K562 (cell line): Measurements from ENCODE around the gene IL2RG. TPM values are rescaled to one million over a fixed set of nuclear protein-coding genes. Genes with fewer than 3 reads are reported as not detected.
A peak's percentile ranks its signal among the peaks of the same experiment; 100 is the strongest.

Experiments used
- BDP1 ChIP-seq: IDR thresholded peaks from 3 replicates; pipeline ENCODE4 v1.6.1; 2011; ENCODE audit not compliant: insufficient read length, insufficient read depth
- ETV1 ChIP-seq: fragments of 450-650 bp; conservative IDR thresholded peaks from 2 replicates; pipeline ENCODE4 v1.6.1; 2016; ENCODE audit warnings: missing genetic modification characterization, control low read depth, low read depth, missing compliant biosample characterization
- HDAC2 ChIP-seq: fragments of 450-650 bp; IDR thresholded peaks from 2 replicates; pipeline ENCODE4 v1.6.1; 2016; ENCODE audit warnings: mild to moderate bottlenecking
- KLF1 ChIP-seq: fragments of 450-650 bp; IDR thresholded peaks from 2 replicates; pipeline ENCODE4 v1.6.1; 2016; ENCODE audit warnings: missing genetic modification characterization, missing compliant biosample characterization
- NBN ChIP-seq: fragments of 450-650 bp; IDR thresholded peaks from 2 replicates; pipeline ENCODE4 v1.6.1; 2016; ENCODE audit warnings: low read depth, mild to moderate bottlenecking
- NR2C2 ChIP-seq, 2 experiments: fragments of 200-800 bp in 1 of 2; sonication (Bioruptor generic) in 1 of 2; sonication (generic) in 1 of 2; formaldehyde crosslinking in 1 of 2; IDR thresholded peaks; 2 replicates each; pipeline versions ENCODE4 v1.6.1 to v1.8.0; 2016 to 2022; ENCODE audit warnings: mild to moderate bottlenecking in 1 of 2, missing compliant biosample characterization in 1 of 2, missing genetic modification characterization in 1 of 2, missing genetic modification reagents in 1 of 2
- RNF2 ChIP-seq: sonication (generic); IDR thresholded peaks from 2 replicates; pipeline ENCODE4 v1.6.1; 2016
- SMARCE1 ChIP-seq: fragments of 450-650 bp; IDR thresholded peaks from 2 replicates; pipeline ENCODE4 v1.7.1; 2016; ENCODE audit warnings: mild to moderate bottlenecking
- SUPT5H ChIP-seq: fragments of 450-650 bp; IDR thresholded peaks from 2 replicates; pipeline ENCODE4 v1.6.1; 2016
- TAF1 ChIP-seq: IDR thresholded peaks from 2 replicates; pipeline ENCODE4 v1.6.1; 2011; ENCODE audit warnings: mild to moderate bottlenecking, low read length, moderate library complexity; ENCODE audit not compliant: insufficient read depth, control insufficient read depth, severe bottlenecking; ENCODE audit errors: extremely low read depth
- TAL1 ChIP-seq: fragments of 450-650 bp; IDR thresholded peaks from 2 replicates; pipeline ENCODE4 v1.6.1; 2016; ENCODE audit warnings: mild to moderate bottlenecking
- TEAD4 ChIP-seq, 2 experiments: sonication (generic) in 1 of 2; formaldehyde crosslinking in 1 of 2; IDR thresholded peaks; 2 replicates each; pipeline versions ENCODE4 v1.6.1 to v1.8.0; 2012 to 2022; ENCODE audit warnings: borderline replicate concordance in 1 of 2, inconsistent platforms in 1 of 2, low read length in 1 of 2, mild to moderate bottlenecking in 1 of 2, missing genetic modification reagents in 1 of 2
- polyA plus RNA-seq, 8 experiments: library from polyadenylated mRNA; depleted of rRNA in 4 of 8; stranded (reverse) in 5 of 8; unstranded in 3 of 8; fragments of >200 nt; fragmentation: Nextera tagmentation in 2 of 8; fragmentation: Illumina TruSeq in 1 of 8; extraction: Ambion mirVana in 2 of 8; extraction: Trizol in 1 of 8; gene quantifications; 2 replicates each; pipeline versions ENCODE4 v1.2.1 to v1.2.3, GENCODE V29; 2011 to 2014; ENCODE audit warnings: inconsistent platforms in 1 of 8, missing spikeins in 1 of 8
- total RNA-seq, 7 experiments: library from RNA; depleted of rRNA in 6 of 7; stranded (reverse); fragments of >200 nt in 6 of 7; fragmentation: Illumina TruSeq in 2 of 7; extraction: Trizol in 2 of 7; gene quantifications; 2 replicates each; pipeline versions ENCODE4 v1.2.1 to v1.2.3, GENCODE V29; 2011 to 2021; ENCODE audit warnings: low replicate concordance in 1 of 7
- TF ChIP-seq, protein P1 (sequence below): fragments of 250-450 bp; sonication (Bioruptor Pico); IDR thresholded peaks from 2 replicates; pipeline ENCODE4 v1.4.0; 2020
- TF ChIP-seq, protein P2 (sequence below): fragments of 250-450 bp; sonication (Bioruptor Pico); IDR thresholded peaks from 2 replicates; pipeline ENCODE4 v1.8.0; 2022; ENCODE audit warnings: inconsistent platforms
- TF ChIP-seq, protein P3 (sequence below): fragments of 450-650 bp; IDR thresholded peaks from 2 replicates; pipeline ENCODE4 v1.6.1; 2017; ENCODE audit warnings: antibody characterized with exemption, mild to moderate bottlenecking

IL2RG gene
- total and polyA plus RNA-seq, 9 of the 15 experiments (the other 6 are each of a cell fraction or from before 2014, with no cell fraction given): 5.5 to 55.4 (median 19.7) TPM

DNA sequence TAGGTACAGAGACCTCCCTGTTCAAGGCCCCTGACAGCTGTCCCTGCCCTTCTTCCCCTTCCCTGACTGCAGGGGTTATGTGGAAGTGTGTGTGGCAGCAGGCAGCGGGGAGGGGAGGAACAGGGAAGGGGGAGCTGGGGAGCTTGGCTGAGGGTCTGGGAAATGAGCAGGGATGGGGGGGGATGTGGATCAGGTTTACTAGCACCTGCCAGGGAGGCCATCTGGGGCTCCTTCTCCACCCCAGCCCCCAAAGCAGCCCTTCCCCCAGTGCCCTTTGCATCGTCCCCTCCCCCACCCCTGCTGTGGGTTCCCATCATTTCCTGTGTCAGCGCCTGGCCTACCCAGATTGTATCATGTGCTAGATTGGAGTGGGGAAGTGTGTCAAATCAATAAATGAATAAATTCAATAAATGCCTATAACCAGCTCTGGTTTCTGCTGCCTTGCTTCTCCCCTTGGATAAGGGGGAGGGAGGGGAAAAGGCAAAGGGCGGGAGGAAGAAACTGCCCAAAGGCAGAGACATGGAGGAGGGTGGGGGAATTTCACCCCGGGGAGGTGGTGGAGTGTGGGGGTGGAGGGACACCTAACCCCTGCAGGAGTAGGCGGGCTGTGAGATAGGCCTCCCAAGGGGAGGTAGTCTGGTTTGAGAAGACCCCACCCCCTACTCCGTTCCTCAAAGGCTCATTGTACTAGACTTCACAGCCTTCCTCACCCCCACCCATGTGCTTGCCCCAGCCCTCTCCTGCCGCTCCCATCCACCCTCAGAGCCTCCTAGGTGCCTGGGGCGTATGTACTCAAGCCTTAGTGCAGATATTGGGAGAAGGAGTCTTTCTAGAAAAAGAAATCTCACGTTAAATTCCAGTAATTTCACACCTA lies 8.0 kb downstream of the IL2RG start (continued):
- TF ChIP-seq HDAC2 (0 out of 2 replicates have a peak, but pooled peaks have one; percentile 42), TAL1 (peak; percentile 20; the same call in 1 of the 2 replicates), SMARCE1 (peak; percentile 53; the same call in 1 of the 2 replicates), NBN (0 out of 2 replicates have a peak, but pooled peaks have one; percentile 26), SUPT5H (peak; percentile 53), RNF2 (peak; percentile 72; the same call in 1 of the 2 replicates), TEAD4 (IDR thresholded peaks at IDR 0.05; ENCODE audit: low read length) (peak; percentile 49; the same call in 1 of the 2 replicates), TEAD4 (CRISPR knock-in tag; IDR thresholded peaks at IDR 0.05; ENCODE audit: borderline replicate concordance) (no peak), KLF1 (tag) (no peak), NR2C2 (CRISPR knock-in tag; IDR thresholded peaks at IDR 0.05) (no peak), NR2C2 (tag; IDR thresholded peaks at IDR 0.05) (peak; percentile 69), BDP1 (no peak), TAF1 (peak; percentile 69), ETV1 (tag) (peak; percentile 73)
- TF ChIP-seq, protein P1, sequence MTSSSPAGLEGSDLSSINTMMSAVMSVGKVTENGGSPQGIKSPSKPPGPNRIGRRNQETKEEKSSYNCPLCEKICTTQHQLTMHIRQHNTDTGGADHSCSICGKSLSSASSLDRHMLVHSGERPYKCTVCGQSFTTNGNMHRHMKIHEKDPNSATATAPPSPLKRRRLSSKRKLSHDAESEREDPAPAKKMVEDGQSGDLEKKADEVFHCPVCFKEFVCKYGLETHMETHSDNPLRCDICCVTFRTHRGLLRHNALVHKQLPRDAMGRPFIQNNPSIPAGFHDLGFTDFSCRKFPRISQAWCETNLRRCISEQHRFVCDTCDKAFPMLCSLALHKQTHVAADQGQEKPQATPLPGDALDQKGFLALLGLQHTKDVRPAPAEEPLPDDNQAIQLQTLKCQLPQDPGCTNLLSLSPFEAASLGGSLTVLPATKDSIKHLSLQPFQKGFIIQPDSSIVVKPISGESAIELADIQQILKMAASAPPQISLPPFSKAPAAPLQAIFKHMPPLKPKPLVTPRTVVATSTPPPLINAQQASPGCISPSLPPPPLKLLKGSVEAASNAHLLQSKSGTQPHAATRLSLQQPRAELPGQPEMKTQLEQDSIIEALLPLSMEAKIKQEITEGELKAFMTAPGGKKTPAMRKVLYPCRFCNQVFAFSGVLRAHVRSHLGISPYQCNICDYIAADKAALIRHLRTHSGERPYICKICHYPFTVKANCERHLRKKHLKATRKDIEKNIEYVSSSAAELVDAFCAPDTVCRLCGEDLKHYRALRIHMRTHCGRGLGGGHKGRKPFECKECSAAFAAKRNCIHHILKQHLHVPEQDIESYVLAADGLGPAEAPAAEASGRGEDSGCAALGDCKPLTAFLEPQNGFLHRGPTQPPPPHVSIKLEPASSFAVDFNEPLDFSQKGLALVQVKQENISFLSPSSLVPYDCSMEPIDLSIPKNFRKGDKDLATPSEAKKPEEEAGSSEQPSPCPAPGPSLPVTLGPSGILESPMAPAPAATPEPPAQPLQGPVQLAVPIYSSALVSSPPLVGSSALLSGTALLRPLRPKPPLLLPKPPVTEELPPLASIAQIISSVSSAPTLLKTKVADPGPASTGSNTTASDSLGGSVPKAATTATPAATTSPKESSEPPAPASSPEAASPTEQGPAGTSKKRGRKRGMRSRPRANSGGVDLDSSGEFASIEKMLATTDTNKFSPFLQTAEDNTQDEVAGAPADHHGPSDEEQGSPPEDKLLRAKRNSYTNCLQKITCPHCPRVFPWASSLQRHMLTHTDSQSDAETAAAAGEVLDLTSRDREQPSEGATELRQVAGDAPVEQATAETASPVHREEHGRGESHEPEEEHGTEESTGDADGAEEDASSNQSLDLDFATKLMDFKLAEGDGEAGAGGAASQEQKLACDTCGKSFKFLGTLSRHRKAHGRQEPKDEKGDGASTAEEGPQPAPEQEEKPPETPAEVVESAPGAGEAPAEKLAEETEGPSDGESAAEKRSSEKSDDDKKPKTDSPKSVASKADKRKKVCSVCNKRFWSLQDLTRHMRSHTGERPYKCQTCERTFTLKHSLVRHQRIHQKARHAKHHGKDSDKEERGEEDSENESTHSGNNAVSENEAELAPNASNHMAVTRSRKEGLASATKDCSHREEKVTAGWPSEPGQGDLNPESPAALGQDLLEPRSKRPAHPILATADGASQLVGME (CRISPR knock-in tag): no peak
- TF ChIP-seq, protein P2, sequence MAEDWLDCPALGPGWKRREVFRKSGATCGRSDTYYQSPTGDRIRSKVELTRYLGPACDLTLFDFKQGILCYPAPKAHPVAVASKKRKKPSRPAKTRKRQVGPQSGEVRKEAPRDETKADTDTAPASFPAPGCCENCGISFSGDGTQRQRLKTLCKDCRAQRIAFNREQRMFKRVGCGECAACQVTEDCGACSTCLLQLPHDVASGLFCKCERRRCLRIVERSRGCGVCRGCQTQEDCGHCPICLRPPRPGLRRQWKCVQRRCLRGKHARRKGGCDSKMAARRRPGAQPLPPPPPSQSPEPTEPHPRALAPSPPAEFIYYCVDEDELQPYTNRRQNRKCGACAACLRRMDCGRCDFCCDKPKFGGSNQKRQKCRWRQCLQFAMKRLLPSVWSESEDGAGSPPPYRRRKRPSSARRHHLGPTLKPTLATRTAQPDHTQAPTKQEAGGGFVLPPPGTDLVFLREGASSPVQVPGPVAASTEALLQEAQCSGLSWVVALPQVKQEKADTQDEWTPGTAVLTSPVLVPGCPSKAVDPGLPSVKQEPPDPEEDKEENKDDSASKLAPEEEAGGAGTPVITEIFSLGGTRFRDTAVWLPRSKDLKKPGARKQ (CRISPR knock-in tag): no peak
- TF ChIP-seq, protein P3, sequence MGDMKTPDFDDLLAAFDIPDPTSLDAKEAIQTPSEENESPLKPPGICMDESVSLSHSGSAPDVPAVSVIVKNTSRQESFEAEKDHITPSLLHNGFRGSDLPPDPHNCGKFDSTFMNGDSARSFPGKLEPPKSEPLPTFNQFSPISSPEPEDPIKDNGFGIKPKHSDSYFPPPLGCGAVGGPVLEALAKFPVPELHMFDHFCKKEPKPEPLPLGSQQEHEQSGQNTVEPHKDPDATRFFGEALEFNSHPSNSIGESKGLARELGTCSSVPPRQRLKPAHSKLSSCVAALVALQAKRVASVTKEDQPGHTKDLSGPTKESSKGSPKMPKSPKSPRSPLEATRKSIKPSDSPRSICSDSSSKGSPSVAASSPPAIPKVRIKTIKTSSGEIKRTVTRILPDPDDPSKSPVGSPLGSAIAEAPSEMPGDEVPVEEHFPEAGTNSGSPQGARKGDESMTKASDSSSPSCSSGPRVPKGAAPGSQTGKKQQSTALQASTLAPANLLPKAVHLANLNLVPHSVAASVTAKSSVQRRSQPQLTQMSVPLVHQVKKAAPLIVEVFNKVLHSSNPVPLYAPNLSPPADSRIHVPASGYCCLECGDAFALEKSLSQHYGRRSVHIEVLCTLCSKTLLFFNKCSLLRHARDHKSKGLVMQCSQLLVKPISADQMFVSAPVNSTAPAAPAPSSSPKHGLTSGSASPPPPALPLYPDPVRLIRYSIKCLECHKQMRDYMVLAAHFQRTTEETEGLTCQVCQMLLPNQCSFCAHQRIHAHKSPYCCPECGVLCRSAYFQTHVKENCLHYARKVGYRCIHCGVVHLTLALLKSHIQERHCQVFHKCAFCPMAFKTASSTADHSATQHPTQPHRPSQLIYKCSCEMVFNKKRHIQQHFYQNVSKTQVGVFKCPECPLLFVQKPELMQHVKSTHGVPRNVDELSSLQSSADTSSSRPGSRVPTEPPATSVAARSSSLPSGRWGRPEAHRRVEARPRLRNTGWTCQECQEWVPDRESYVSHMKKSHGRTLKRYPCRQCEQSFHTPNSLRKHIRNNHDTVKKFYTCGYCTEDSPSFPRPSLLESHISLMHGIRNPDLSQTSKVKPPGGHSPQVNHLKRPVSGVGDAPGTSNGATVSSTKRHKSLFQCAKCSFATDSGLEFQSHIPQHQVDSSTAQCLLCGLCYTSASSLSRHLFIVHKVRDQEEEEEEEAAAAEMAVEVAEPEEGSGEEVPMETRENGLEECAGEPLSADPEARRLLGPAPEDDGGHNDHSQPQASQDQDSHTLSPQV: peak; percentile 50; the same call in 1 of the 2 replicates
